ENCODE data around the gene CCM2.

Gene CCM2

DNA sequence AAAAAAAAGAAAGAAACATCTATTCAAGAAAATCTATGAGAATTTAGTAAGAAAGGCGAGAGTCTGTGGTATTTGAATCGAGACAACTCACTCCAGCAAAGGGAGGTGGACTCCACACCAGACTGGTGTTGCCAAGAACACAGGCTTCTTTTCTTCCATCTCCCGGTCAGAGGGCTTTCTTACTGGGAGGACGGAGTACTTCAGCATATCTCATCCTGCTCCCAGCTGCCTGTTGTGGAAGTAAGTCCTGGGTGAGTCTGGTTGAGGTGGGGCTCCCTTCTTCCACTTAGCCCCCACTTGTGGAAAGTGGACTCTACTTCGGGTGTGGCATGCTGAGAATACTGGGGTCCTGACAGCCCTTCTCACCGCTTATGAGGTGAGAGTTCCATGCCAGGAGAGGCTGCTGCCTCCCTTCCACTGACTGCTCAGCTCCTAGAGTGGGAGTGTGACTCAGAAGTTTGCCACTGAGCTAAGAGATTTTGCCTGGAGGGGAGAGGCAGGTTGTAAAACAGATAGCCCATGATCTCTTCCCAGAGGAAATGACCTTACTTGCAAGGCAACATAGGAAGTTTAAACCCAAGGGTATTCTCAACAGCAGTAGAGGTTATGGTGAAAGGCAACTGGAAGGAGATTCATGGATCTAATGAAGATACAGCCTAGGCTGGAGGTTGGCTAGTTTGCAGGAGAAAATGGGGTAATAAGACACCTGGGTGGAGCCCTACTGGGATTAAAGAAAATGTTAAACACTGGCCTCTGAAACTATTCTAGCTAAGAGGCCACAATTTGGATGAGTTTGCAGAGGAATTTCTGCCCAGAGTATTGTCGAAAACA lies 92.3 kb downstream of the CCM2 start:
- TF ChIP-seq, protein P1, sequence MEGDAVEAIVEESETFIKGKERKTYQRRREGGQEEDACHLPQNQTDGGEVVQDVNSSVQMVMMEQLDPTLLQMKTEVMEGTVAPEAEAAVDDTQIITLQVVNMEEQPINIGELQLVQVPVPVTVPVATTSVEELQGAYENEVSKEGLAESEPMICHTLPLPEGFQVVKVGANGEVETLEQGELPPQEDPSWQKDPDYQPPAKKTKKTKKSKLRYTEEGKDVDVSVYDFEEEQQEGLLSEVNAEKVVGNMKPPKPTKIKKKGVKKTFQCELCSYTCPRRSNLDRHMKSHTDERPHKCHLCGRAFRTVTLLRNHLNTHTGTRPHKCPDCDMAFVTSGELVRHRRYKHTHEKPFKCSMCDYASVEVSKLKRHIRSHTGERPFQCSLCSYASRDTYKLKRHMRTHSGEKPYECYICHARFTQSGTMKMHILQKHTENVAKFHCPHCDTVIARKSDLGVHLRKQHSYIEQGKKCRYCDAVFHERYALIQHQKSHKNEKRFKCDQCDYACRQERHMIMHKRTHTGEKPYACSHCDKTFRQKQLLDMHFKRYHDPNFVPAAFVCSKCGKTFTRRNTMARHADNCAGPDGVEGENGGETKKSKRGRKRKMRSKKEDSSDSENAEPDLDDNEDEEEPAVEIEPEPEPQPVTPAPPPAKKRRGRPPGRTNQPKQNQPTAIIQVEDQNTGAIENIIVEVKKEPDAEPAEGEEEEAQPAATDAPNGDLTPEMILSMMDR (IDR thresholded peaks at IDR 0.05; ENCODE audit: control extremely low read depth, extremely low read depth, low read depth, missing control alignments) = no peak
- POLR2A ChIA-PET = interaction anchor here (0.5 kb wide), 1 partner anchor 93 kb away, joined by 3 read pairs; no protein-coding TSS in a partner anchor
- CTCF ChIA-PET = no interaction called here
- DNase-seq (ENCODE audit: extremely low spot score) = no peak

DNA sequence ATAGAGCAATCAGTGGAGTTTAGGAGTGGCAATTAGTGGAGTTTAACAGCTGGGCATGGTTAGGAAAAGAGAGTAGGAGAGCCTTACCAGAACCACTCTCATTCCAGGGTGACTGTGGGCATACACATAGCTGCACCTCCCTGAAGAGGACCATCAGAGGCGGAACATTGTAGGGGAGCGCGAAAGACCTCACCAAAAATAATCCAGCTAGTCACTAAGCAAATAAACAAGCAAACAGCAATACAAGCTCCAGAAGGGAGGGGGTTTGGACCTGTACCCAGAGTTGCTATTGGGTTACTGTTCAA lies 92.9 kb downstream of the CCM2 start:
- TF ChIP-seq, protein P1 (IDR thresholded peaks at IDR 0.05; ENCODE audit: control extremely low read depth, extremely low read depth, low read depth, missing control alignments) = no peak
- ChIA-PET CTCF (no interaction called here), POLR2A (no interaction called here)
- DNase-seq (ENCODE audit: extremely low spot score) = no peak

- TF ChIP-seq, protein P1 (IDR thresholded peaks at IDR 0.05; ENCODE audit: control extremely low read depth, extremely low read depth, low read depth, missing control alignments) = no peak
- DNase-seq (ENCODE audit: extremely low spot score) = no peak
- POLR2A ChIA-PET = no interaction called here
- CTCF ChIA-PET = interaction anchor here (0.9 kb wide), 1 partner anchor 22 kb away, joined by 3 read pairs; no protein-coding TSS in a partner anchor
Measured at GRCh38 chr7:45098983-45099839, 99.2 kb downstream of the CCM2 start.

DNA sequence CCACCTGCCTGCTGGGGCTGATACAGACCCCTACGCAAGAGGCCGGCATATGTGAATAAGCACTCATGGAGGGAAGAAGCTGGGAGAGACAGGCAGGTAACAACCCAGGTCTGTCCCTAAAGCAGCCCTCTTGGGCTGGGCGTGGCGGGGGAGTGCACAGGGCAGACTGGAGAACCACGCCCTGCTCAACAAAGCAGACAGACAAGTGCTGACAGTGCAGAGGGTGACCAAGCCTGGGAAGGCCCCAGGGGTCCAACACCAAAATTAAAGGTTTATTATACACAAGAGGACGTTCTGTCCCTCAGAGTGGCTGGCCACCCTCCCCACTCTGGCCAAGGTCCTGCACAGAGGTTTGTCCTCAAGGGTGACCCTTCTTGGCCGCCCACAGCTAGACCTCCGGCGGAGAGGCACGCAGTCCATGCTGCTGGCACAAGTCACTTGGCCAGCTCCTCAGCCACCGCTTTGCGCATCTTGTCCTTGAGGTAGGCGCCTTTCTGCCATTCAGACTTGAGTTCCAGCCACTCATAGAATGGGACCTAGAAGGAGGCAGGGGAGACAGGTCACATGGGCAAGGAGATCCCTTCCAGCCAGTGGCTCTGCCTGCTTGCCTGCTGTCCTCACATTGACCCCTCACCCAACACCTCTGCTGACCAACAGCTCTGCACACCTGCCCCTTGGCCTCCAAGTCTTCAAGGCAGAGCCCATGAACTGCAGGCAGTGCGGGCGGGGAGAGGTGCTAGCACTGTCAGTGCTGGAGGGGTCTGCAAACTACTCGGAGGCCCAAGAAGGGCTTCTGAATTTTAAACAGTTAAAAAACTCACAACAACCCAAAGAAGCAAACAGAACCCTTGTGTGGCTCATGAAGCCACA lies 100.1 kb downstream of the CCM2 start:
- POLR2A ChIA-PET = no interaction called here
- CTCF ChIA-PET = interaction anchor here (0.9 to 1.2 kb wide), 2 partner anchors 13 to 23 kb away, joined by 3 read pairs; no protein-coding TSS in a partner anchor
- no peak for DNase-seq (ENCODE audit: extremely low spot score)
- TF ChIP-seq, protein P1 (IDR thresholded peaks at IDR 0.05; ENCODE audit: control extremely low read depth, extremely low read depth, low read depth, missing control alignments) = no peak

DNA sequence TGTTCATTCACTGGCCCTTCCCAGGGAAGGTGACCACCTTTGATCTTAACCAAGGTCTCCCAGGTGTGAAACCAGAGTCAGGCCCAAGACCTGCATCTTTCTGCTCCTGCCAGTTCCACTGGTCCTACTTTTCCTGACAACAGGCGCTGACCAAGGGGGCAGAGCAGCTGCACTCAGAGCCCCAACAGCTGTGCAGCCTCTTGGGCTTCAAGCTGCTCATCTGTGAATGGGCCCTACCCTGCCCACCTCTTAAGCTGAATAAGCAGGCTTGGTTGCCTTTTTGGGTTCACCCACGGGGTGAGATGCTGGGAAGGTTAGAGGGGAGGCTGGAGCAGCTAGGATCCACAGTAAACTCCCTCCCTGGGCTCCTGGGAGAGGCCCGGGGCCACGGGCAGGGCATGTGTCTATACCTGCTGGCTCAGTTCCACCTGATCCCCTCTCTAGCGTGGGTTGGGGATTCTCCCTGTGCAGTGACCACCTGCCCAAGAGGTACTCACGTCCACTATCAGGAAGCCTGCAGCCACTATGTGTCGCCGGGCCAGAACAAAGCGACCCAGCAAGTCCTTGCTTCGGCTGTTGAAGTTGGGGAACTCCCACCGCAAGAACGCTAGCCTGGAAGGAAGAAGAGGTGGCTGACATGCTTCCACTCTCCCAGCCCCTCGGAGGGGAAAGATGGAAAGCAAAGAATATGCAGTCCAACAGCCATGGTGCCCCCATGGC lies 100.9 kb downstream of the CCM2 start:
- ChIA-PET POLR2A (no interaction called here), CTCF (interaction anchor here (1.2 kb wide), 1 partner anchor 14 kb away, joined by 3 read pairs; no protein-coding TSS in a partner anchor)
- TF ChIP-seq, protein P1 (IDR thresholded peaks at IDR 0.05; ENCODE audit: control extremely low read depth, extremely low read depth, low read depth, missing control alignments) = no peak
- DNase-seq (ENCODE audit: extremely low spot score) = no peak
